Hypothalamus (tissue), 51 donors: ENCODE results near the gene JOSD2.
"Not testable (repeated sequence)": the region's sequence is repeated elsewhere in the genome, so short reads cannot be mapped to it uniquely, and the experiment has no call there.

Experiments used
- DNase-seq, 51 donors: peaks; one replicate each; lab custom pipeline; 2025; lab: John Stamatoyannopoulos, UW

JOSD2 gene

DNA sequence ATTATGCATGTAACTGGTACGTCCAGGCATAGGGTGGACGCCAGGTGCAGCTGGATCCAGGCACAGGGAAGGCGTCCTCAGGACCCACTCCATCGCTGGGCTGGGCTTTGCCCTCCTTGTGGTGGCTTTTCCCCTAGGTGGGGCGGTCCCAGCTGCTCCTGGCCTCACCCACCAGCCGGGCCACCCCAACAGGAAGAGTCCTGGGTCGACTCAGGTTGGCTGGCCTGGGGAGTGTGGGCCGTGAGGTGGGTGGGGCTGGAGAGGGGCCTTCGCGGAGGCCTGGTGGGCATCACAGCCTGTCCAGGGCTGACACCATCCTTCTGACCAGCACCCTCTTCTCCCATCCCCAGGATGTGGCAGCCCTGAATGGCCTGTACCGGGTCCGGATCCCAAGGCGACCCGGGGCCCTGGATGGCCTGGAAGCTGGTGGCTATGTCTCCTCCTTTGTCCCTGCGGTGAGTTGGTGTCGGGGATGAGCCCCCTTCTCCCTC is 31.2 kb downstream of the JOSD2 start:
- no peak for DNase-seq

GRCh38 chr19:50478901-50479715 is 31.9 kb downstream of the JOSD2 start:
- DNase-seq: peak in 11 of 51 donors; percentile 9 to 48 (median 17)

- DNase-seq: no peak
Measured at GRCh38 chr19:50477751-50478515, 33.1 kb downstream of the JOSD2 start.

GRCh38 chr19:50476907-50477238 is 34.1 kb downstream of the JOSD2 start:
- DNase-seq: no peak

DNA sequence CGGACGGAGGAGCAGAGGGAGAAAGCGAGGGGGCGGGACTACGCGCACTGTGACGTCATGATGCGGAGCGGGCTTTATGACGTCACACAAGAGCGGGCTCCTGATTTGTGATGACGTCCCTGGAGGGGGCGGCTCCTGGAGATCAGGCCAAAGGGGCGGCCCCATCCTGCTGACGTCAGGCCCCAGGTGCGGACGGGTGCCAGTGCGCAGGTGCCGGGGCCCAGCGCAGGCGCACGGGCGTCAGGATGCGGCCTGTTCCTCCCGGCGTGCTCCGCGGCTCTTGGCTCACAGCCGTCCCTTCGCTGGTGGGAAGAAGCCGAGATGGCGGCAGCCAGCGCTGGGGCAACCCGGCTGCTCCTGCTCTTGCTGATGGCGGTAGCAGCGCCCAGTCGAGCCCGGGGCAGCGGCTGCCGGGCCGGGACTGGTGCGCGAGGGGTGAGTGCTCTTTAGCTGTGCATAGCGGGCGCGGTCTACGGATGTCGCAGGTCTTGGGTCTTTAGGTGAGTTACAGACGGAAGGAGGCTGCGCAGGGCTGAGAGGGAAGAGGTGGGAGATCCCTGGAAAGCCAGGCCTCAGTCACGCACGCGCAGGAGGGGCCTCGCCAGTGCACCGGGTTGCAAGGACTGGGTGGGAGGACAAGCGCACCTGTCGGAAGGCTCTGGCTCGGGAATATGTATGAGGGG is 34.6 kb downstream of the JOSD2 start, which contains the start of the genes EMC10 and GARIN5A:
Gene EMC10 (plus strand): TSS at position 284 of the 683 bp plus-strand sequence. CDS start 38 bp downstream, at position 322.
Gene GARIN5A (minus strand): TSS at position 625 of the 683 bp plus-strand sequence. CDS start 460 bp downstream, at position 165.
- peak; percentile 34 to 96 (median 86) for DNase-seq

GRCh38 chr19:50475736-50476223 is 35.2 kb downstream of the JOSD2 start:
- no peak for DNase-seq

DNA sequence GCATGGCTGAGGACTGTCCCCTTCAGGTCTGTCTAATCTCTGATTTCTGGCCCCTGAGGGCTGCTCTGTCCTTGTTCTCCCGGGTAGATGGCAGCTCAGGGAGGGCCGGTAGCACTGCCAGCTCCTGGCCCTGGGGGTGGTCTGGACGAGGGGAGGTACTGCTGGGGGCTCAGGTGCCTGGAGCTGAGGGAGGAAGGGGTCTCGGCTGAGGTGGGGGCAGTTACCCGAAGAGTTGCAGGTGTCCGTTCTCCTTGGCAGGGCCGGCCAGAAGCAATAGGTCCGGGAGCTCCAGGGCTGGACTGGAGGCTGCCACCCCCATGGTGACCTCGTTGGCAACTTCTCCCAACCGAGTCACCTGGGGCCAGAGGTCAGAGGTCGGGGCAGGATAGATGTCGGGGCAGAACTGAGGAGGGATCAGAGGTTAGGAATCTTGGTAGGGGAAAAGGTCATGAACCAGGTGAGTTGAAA is 35.9 kb downstream of the JOSD2 start:
- no peak for DNase-seq

DNA sequence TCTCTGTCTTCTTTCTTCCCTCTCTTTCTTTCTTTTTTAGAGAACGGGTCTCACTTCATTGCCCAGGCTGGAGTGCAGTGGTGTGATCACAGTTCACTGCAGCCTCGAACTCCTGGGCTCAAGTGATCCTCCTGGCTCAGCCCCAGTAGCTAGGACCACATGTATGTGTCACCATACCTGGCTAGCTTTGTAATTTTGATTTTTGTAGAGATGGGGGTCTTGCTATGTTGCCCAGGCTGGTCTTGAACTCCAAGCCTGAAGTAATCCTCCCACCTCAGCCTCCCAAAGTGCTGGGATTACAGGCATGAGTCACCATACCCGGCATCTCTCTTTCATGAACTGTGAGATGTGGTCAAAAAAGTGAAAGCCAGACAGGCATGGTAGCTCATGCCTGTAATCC is 37.7 kb downstream of the JOSD2 start:
- DNase-seq: not testable (repeated sequence)

DNA sequence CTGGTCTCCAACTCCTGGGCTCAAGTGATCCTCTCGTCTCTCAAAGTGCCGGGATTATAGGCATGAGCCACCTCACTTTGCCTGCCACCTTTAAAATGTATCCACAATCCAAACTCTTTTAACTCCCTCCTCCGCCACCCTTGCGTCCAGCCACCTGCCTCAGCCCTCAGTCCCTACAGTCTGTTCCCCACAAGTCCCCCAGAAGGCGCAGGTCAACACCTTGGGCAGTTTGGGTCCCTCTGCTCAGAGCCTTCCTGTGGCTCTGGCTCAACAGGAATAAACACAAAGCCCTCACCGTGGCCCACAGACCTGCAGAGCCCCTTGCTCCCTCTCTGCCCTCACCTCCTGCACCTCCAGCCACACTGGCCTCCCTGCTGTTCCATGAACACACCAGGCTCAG is 42.2 kb downstream of the JOSD2 start:
- no peak for DNase-seq

DNA sequence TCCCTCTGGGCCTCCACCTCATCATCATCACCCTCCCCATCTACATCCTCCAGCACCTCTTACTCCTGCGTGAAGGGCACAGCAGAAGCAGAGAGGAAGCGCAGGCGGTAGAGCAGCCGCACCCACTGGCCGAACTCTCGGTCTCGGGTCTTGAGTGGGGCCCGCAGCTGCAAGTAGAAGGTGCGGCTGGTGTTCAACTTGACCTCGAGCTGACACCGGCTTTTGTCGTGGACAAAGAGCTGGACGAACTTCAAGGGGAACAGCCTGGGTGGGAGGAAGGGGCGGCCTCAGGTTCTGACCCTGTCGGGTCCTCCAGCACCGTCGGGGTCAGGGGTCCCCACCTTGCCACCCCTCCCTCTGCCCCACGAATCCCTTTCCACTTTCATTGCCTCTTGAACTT is 43.4 kb downstream of the JOSD2 start:
- no peak for DNase-seq

GRCh38 chr19:50466706-50467039 is 44.3 kb downstream of the JOSD2 start:
- DNase-seq: no peak

- peak in 5 of 51 donors; percentile 11 to 28 (median 19) for DNase-seq
Measured at GRCh38 chr19:50465986-50466705, 44.8 kb downstream of the JOSD2 start.

DNA sequence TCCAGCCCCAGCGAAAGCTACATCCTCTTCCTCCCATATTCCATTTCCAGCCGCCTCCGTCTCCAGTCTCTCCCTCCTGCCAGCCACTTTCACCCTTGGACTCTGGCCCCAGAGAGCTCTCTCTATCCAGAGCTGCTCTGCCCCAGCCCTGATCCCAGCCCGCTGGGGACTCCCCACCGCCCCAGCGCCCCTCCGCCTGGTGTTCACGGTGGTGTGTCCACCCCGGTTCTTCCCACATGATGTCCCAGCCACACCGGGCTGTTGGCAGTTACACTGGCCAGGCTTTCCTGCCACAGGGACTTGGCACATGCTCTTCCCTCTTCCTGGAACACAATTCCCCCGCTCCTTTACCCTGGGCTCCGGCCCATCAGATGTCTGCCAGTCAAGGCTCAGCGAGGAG is 46.0 kb downstream of the JOSD2 start:
- no peak for DNase-seq

DNA sequence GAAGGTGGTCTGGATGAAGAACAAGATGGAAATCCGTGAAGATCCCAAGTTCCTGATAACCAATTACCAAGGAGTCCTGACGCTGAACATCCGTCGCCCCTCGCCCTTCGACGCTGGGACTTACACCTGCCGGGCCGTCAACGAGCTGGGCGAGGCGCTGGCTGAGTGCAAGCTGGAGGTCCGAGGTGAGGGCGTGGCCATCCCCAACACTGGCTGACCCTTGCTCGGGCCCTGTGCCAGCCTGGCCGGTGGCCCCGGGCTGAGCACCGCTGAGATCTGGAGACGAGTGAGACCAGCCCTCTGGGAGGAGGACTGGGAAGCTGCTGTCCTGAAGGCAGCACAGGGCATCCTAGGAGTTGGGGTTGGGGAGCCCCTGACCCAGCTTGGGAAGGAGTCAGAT is 46.6 kb downstream of the JOSD2 start:
- no peak for DNase-seq

GRCh38 chr19:50462970-50463369 is 48.0 kb downstream of the JOSD2 start:
- DNase-seq: no peak

DNA sequence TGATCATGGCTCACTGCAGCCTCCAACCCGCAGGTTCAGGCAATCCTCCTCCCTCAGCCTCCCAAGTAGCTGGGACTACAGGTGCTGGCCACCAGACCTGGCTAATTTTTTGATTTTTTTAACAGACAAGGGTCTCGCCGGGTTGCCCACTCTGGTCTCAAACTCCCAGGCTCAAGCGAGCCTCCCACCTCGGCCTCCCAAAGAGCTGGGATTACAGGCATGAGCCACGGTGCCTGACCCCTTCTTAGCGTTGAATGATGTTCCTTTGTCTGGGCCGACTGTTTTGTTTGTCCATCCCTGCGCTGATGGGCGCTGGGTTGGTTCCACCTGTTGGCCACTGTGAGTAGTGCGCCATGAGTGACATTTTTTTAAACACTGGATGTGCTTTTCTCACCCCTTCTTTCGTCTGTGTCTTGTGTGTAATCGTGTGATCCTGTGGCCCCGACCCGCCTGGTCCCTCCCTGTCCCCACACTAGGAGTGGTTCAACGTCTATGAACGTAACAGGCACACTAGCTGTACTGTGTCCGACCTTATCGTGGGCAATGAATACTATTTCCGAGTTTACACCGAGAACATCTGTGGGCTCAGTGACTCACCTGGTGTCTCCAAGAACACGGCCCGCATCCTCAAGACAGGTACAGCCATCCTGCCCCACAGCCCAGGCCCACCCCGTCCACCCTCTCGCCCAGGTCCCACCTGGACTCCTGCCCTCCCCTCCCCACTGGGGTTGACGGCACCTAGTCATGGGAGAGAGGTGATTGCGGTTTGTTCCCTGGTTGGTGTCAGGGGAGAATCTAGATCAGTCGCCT is 49.7 kb downstream of the JOSD2 start:
- DNase-seq: peak in 32 of 51 donors; percentile 5 to 62 (median 26)

GRCh38 chr19:50460161-50460765 is 50.7 kb downstream of the JOSD2 start:
- DNase-seq: no peak

- no peak for DNase-seq
Measured at GRCh38 chr19:50459638-50460037, 51.4 kb downstream of the JOSD2 start.

DNA sequence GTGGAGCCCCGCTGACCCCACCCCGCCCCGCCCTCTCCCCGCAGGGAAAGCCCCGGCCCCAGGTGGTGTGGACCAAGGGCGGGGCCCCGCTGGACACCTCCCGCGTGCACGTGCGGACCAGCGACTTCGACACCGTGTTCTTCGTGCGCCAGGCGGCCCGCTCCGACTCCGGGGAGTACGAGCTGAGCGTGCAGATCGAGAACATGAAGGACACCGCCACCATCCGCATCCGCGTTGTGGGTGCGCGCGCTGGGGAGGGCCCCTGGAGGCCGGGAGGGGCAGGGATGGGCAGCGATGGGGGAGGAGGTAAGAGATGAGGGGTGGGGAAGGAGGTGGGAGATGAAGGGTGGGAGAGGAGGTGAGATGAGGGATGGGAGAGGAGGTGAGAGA is 51.9 kb downstream of the JOSD2 start:
- DNase-seq: no peak
